WTC11 (cell line): ENCODE results near the gene FA2H. TPM values are rescaled to one million over a fixed set of nuclear protein-coding genes. Genes with fewer than 3 reads are reported as not detected.

ENCODE experiments used
- ATAC-seq: fragments of 200-7000 bp; cut with Tn5 transposase; 2 replicates; pipeline ENCODE4 v1.10.0; 2021; ENCODE audit warnings: mild to moderate bottlenecking, moderate library complexity
- CTCF ChIA-PET: fragments of 300-600 bp; sonication (Branson Sonifier 250); formaldehyde crosslinking; loops from one replicate; lab custom pipeline; 2021; ENCODE audit warnings: antibody characterized with exemption; lab: Charles Lee
- POLR2A ChIA-PET: fragments of 350-600 bp; sonication (Branson Sonifier 250); formaldehyde crosslinking; loops from one replicate; lab custom pipeline; 2021; ENCODE audit warnings: antibody characterized with exemption; lab: Charles Lee
- DNase-seq: peaks from one replicate; pipeline ENCODE4 v3.0.0; 2021; ENCODE audit warnings: low spot score
- H3K27ac Mint-ChIP-seq: 2 replicates; pipeline ENCODE4 v1.8.0; 2021; ENCODE audit warnings: mixed read lengths
- H3K27me3 Mint-ChIP-seq: 2 replicates; pipeline ENCODE4 v1.8.0; 2021; ENCODE audit warnings: low read depth, mild to moderate bottlenecking, moderate library complexity, mixed read lengths
- H3K36me3 Mint-ChIP-seq: 2 replicates; pipeline ENCODE4 v1.8.0; 2021; ENCODE audit warnings: mixed read lengths
- H3K4me1 Mint-ChIP-seq: 2 replicates; pipeline ENCODE4 v1.8.0; 2022; ENCODE audit warnings: mixed read lengths
- H3K4me3 Mint-ChIP-seq: 2 replicates; pipeline ENCODE4 v1.8.0; 2021; ENCODE audit warnings: mild to moderate bottlenecking, moderate library complexity, mixed read lengths
- H3K9me3 Mint-ChIP-seq: 2 replicates; pipeline ENCODE4 v1.8.0; 2021; ENCODE audit warnings: mixed read lengths
- CTCF ChIP-seq: fragments of 200-600 bp; IDR thresholded peaks from 2 replicates; pipeline ENCODE4 v1.8.0; 2022; ENCODE audit warnings: antibody characterized with exemption
- ELF4 ChIP-seq: sonication (generic); formaldehyde crosslinking; IDR thresholded peaks from 2 replicates; pipeline ENCODE4 v1.8.1; 2022; ENCODE audit warnings: low read depth, mild to moderate bottlenecking, moderate library complexity, missing genetic modification reagents
- EMX1 ChIP-seq: fragments of 250-450 bp; sonication (Bioruptor Pico); IDR thresholded peaks from 2 replicates; pipeline ENCODE4 v1.8.0; 2021; ENCODE audit warnings: mild to moderate bottlenecking
- ETV6 ChIP-seq: sonication (generic); formaldehyde crosslinking; IDR thresholded peaks from 2 replicates; pipeline ENCODE4 v1.8.1; 2022; ENCODE audit warnings: mild to moderate bottlenecking, missing genetic modification reagents
- GRHL2 ChIP-seq: fragments of 250-450 bp; sonication (Bioruptor Pico); IDR thresholded peaks from 2 replicates; pipeline ENCODE4 v1.8.0; 2022; ENCODE audit warnings: mild to moderate bottlenecking, moderate library complexity; ENCODE audit not compliant: insufficient replicate concordance, severe bottlenecking
- HMGA2 ChIP-seq: fragments of 250-450 bp; sonication (Bioruptor Pico); IDR thresholded peaks from 2 replicates; pipeline ENCODE4 v1.4.0; 2021; ENCODE audit warnings: mild to moderate bottlenecking, moderate library complexity
- IRF2 ChIP-seq: sonication (generic); formaldehyde crosslinking; IDR thresholded peaks from 2 replicates; pipeline ENCODE4 v1.8.0; 2022; ENCODE audit warnings: low read depth, missing genetic modification reagents, borderline replicate concordance
- JAZF1 ChIP-seq: fragments of 250-450 bp; sonication (Bioruptor Pico); IDR thresholded peaks from 2 replicates; pipeline ENCODE4 v1.9.0; 2021; ENCODE audit warnings: moderate library complexity, mild to moderate bottlenecking, inconsistent platforms
- JUN ChIP-seq: sonication (generic); formaldehyde crosslinking; IDR thresholded peaks from 2 replicates; pipeline ENCODE4 v1.8.0; 2023; ENCODE audit warnings: mild to moderate bottlenecking, missing genetic modification reagents
- MXD4 ChIP-seq: fragments of 250-450 bp; sonication (Bioruptor Pico); IDR thresholded peaks from 2 replicates; pipeline ENCODE4 v1.8.0; 2021; ENCODE audit warnings: mild to moderate bottlenecking, moderate library complexity, borderline replicate concordance
- NR2C2 ChIP-seq: sonication (generic); formaldehyde crosslinking; IDR thresholded peaks from 2 replicates; pipeline ENCODE4 v1.8.0; 2022; ENCODE audit warnings: mild to moderate bottlenecking, missing genetic modification reagents
- NR3C1 ChIP-seq: sonication (generic); formaldehyde crosslinking; conservative IDR thresholded peaks from 2 replicates; pipeline ENCODE4 v1.8.1; 2023; ENCODE audit warnings: low read depth, mild to moderate bottlenecking, missing genetic modification reagents
- PRDM15 ChIP-seq: sonication (generic); formaldehyde crosslinking; IDR thresholded peaks from 2 replicates; pipeline ENCODE4 v1.8.0; 2022; ENCODE audit warnings: missing genetic modification reagents
- RELA ChIP-seq: sonication (generic); formaldehyde crosslinking; IDR thresholded peaks from 2 replicates; pipeline ENCODE4 v1.8.1; 2022; ENCODE audit warnings: missing genetic modification reagents, mild to moderate bottlenecking, borderline replicate concordance
- ZNF532 ChIP-seq: fragments of 250-450 bp; sonication (Bioruptor Pico); IDR thresholded peaks from 2 replicates; pipeline ENCODE4 v1.9.0; 2021; ENCODE audit warnings: mild to moderate bottlenecking, borderline replicate concordance
- ZNF671 ChIP-seq: fragments of 250-450 bp; sonication (Bioruptor Pico); IDR thresholded peaks from 2 replicates; pipeline ENCODE4 v1.8.0; 2021; ENCODE audit warnings: mild to moderate bottlenecking
- total RNA-seq: library from RNA; stranded (reverse); gene quantifications from 3 replicates; pipeline ENCODE4 v1.2.3, GENCODE V29; 2021
- TF ChIP-seq, protein P1 (sequence below): sonication (generic); formaldehyde crosslinking; IDR thresholded peaks from 2 replicates; pipeline ENCODE4 v1.8.1; 2023; ENCODE audit warnings: mild to moderate bottlenecking, missing genetic modification reagents
- TF ChIP-seq, protein P2 (sequence below): sonication (generic); formaldehyde crosslinking; IDR thresholded peaks from 2 replicates; pipeline ENCODE4 v1.8.1; 2022; ENCODE audit warnings: low read depth, mild to moderate bottlenecking, moderate library complexity, missing genetic modification reagents, borderline replicate concordance
- TF ChIP-seq, protein P3 (sequence below): sonication (generic); formaldehyde crosslinking; IDR thresholded peaks from 2 replicates; pipeline ENCODE4 v1.8.1; 2022; ENCODE audit warnings: mild to moderate bottlenecking, missing genetic modification reagents, moderate library complexity, borderline replicate concordance
- TF ChIP-seq, protein P4 (sequence below): fragments of 250-450 bp; sonication (Bioruptor Pico); IDR thresholded peaks from 2 replicates; pipeline ENCODE4 v1.8.0; 2021; ENCODE audit warnings: mild to moderate bottlenecking

FA2H gene
- total RNA-seq, 1 experiment from 2014 or later, result 10.9 TPM

DNA sequence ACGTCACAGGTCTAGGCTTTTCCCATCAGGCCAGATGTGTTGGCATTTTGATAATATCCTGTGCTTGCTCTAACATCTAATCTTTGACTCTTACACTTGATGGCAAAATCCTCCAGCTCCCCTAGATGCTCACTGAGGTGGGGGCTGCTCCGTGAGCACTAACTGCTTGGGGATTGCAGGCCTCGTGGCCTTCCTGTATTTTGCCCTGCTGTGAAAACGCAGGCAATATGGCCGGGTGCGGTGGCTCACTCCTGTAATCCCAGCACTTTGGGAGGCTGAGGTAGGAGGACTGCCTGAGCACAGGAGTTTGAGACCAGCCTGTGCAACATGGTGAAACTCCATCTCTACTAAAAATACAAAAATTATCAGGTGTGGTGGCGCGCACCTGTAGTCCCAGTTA, 64.2 kb downstream of the FA2H start:
- Mint-ChIP-seq H3K36me3 (no peaks in the 10 kb centered on the region), H3K27ac (no peak overlapping the region), H3K27me3 (no peaks in the 10 kb centered on the region), H3K4me3 (no peak overlapping the region), H3K4me1 (peaks cover 8% of the 10 kb centered on the region), H3K9me3 (no peaks in the 10 kb centered on the region)
- TF ChIP-seq RELA (CRISPR knock-in tag), result no peak
- TF ChIP-seq HMGA2 (CRISPR knock-in tag), result no peak
- no peak for TF ChIP-seq ZNF671
- no peak for TF ChIP-seq ELF4
- TF ChIP-seq, protein P1, sequence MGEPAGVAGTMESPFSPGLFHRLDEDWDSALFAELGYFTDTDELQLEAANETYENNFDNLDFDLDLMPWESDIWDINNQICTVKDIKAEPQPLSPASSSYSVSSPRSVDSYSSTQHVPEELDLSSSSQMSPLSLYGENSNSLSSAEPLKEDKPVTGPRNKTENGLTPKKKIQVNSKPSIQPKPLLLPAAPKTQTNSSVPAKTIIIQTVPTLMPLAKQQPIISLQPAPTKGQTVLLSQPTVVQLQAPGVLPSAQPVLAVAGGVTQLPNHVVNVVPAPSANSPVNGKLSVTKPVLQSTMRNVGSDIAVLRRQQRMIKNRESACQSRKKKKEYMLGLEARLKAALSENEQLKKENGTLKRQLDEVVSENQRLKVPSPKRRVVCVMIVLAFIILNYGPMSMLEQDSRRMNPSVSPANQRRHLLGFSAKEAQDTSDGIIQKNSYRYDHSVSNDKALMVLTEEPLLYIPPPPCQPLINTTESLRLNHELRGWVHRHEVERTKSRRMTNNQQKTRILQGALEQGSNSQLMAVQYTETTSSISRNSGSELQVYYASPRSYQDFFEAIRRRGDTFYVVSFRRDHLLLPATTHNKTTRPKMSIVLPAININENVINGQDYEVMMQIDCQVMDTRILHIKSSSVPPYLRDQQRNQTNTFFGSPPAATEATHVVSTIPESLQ (CRISPR knock-in tag), result no peak
- TF ChIP-seq, protein P2, sequence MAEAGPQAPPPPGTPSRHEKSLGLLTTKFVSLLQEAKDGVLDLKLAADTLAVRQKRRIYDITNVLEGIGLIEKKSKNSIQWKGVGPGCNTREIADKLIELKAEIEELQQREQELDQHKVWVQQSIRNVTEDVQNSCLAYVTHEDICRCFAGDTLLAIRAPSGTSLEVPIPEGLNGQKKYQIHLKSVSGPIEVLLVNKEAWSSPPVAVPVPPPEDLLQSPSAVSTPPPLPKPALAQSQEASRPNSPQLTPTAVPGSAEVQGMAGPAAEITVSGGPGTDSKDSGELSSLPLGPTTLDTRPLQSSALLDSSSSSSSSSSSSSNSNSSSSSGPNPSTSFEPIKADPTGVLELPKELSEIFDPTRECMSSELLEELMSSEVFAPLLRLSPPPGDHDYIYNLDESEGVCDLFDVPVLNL (CRISPR knock-in tag), result no peak
- no peak for TF ChIP-seq IRF2
- TF ChIP-seq GRHL2, result no peak
- no peak for TF ChIP-seq CTCF
- TF ChIP-seq EMX1 (CRISPR knock-in tag), result no peak
- TF ChIP-seq, protein P3, sequence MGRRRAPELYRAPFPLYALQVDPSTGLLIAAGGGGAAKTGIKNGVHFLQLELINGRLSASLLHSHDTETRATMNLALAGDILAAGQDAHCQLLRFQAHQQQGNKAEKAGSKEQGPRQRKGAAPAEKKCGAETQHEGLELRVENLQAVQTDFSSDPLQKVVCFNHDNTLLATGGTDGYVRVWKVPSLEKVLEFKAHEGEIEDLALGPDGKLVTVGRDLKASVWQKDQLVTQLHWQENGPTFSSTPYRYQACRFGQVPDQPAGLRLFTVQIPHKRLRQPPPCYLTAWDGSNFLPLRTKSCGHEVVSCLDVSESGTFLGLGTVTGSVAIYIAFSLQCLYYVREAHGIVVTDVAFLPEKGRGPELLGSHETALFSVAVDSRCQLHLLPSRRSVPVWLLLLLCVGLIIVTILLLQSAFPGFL (CRISPR knock-in tag), result no peak
- TF ChIP-seq NR3C1 (CRISPR knock-in tag), result no peak
- TF ChIP-seq NR2C2 (CRISPR knock-in tag), result no peak
- no peak for TF ChIP-seq JUN (CRISPR knock-in tag)
- TF ChIP-seq ETV6 (CRISPR knock-in tag), result no peak
- no peak for TF ChIP-seq JAZF1 (CRISPR knock-in tag)
- TF ChIP-seq MXD4 (CRISPR knock-in tag), result no peak
- no peak for DNase-seq
- ChIA-PET POLR2A (interaction anchor here (0.6 to 1.0 kb wide), 2 partner anchors 37 to 43 kb away, joined by 3 to 5 read pairs; no protein-coding TSS in a partner anchor), CTCF (interaction anchor here (0.6 to 5.0 kb wide), 10 partner anchors 10 to 311 kb away, joined by 3 to 63 read pairs (median 4); partner anchors contain the start of gene MLKL)
- ATAC-seq, result no peak

GRCh38 chr16:74709441-74709877, 65.2 kb downstream of the FA2H start:
- no peaks in the 10 kb centered on the region for H3K9me3 Mint-ChIP-seq
- ChIA-PET POLR2A (interaction anchor here (1.0 kb wide), 1 partner anchor 42 kb away, joined by 3 read pairs; no protein-coding TSS in a partner anchor), CTCF (interaction anchor here (0.8 to 5.0 kb wide), 8 partner anchors 16 to 154 kb away, joined by 3 to 63 read pairs (median 8); no protein-coding TSS in a partner anchor)
- no peak overlapping the region for H3K4me3 Mint-ChIP-seq
- DNase-seq, result peak; percentile 87
- H3K27ac Mint-ChIP-seq, result no peak overlapping the region
- H3K27me3 Mint-ChIP-seq, result no peaks in the 10 kb centered on the region
- H3K4me1 Mint-ChIP-seq, result peaks cover 8% of the 10 kb centered on the region
- ATAC-seq, result peak; percentile 89
- H3K36me3 Mint-ChIP-seq, result no peaks in the 10 kb centered on the region
- TF ChIP-seq ZNF532 (CRISPR knock-in tag), result no peak
- TF ChIP-seq EMX1 (CRISPR knock-in tag), result no peak
- TF ChIP-seq, protein P4, sequence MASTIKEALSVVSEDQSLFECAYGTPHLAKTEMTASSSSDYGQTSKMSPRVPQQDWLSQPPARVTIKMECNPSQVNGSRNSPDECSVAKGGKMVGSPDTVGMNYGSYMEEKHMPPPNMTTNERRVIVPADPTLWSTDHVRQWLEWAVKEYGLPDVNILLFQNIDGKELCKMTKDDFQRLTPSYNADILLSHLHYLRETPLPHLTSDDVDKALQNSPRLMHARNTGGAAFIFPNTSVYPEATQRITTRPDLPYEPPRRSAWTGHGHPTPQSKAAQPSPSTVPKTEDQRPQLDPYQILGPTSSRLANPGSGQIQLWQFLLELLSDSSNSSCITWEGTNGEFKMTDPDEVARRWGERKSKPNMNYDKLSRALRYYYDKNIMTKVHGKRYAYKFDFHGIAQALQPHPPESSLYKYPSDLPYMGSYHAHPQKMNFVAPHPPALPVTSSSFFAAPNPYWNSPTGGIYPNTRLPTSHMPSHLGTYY (CRISPR knock-in tag), result no peak
- TF ChIP-seq PRDM15 (CRISPR knock-in tag), result no peak
